Coronary artery (tissue), 2 donors: ENCODE measurements around the gene TM4SF20.
A peak's percentile ranks its signal among the peaks of the same experiment; 100 is the strongest.

ENCODE experiments used
- DNase-seq: peaks from one replicate; pipeline ENCODE4 v3.0.0-alpha.2; 2017; ENCODE audit warnings: low spot score
- H3K27ac ChIP-seq, 2 donors: fragments of 200-600 bp; sonication (generic); one replicate each; pipeline ENCODE4 v1.5.1; 2016 to 2019
- H3K4me3 ChIP-seq: fragments of 200-600 bp; sonication (generic); 2 replicates; pipeline ENCODE4 v1.5.1; 2016; ENCODE audit warnings: mild to moderate bottlenecking, moderate library complexity
- TF ChIP-seq, protein P1 (sequence below): fragments of 200-600 bp; sonication (generic); IDR thresholded peaks from one replicate; pipeline ENCODE4 v1.5.1; 2019; ENCODE audit warnings: antibody characterized with exemption

Gene TM4SF20

DNA sequence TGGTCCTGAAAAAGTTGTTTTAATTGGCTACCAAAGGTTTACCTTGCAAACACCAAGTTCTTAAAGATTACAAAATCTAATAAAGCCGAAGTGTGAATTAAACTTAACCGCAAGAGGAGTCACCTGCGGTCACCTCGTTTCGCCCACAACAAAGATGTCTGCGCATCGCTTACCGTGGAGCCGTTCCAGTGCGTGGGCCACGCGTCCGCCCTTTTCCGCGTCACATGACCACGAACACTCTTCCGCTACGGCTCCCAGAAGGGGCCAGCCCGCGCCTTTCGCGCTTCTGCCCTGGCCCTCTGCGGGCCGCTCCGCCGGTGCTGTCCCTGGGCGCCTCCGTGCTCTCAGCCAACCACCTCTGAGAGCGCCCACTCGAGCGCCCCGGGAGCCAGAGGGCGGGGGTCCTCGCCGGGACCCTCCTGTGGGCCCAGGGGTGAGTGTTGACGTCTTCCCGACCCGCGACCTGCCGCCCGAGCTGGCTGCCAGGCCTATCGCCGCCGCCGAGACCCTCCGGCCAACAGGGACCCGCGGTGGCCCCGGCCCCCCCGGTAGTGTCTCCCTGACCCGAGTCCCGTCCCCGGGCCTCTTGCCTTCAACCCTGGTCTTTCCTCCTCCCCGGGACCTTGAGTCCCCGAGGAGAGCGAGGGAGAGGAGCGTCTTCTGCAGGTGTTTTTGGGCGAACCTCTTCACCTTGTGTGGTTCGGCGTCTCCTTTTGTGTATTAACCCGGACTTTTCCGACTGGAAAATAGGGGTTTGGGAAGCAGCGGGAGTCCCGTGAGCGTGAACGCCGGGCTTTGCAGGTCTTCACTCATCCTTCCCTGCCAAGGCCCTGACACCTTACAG is 53.9 kb downstream of the TM4SF20 start, which contains the start of gene MFF:
Gene MFF (plus strand): TSS at position 257 of the 844 bp plus-strand sequence. CDS start 5,415 bp downstream, outside the sequence.
- TF ChIP-seq, protein P1, sequence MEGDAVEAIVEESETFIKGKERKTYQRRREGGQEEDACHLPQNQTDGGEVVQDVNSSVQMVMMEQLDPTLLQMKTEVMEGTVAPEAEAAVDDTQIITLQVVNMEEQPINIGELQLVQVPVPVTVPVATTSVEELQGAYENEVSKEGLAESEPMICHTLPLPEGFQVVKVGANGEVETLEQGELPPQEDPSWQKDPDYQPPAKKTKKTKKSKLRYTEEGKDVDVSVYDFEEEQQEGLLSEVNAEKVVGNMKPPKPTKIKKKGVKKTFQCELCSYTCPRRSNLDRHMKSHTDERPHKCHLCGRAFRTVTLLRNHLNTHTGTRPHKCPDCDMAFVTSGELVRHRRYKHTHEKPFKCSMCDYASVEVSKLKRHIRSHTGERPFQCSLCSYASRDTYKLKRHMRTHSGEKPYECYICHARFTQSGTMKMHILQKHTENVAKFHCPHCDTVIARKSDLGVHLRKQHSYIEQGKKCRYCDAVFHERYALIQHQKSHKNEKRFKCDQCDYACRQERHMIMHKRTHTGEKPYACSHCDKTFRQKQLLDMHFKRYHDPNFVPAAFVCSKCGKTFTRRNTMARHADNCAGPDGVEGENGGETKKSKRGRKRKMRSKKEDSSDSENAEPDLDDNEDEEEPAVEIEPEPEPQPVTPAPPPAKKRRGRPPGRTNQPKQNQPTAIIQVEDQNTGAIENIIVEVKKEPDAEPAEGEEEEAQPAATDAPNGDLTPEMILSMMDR, result no peak
- Histone ChIP-seq H3K27ac (peak within 1 kb of the TSS; percentile 92 to 94), H3K4me3 (peak within 1 kb of the TSS; percentile 94)
- DNase-seq, result peak; percentile 96

DNA sequence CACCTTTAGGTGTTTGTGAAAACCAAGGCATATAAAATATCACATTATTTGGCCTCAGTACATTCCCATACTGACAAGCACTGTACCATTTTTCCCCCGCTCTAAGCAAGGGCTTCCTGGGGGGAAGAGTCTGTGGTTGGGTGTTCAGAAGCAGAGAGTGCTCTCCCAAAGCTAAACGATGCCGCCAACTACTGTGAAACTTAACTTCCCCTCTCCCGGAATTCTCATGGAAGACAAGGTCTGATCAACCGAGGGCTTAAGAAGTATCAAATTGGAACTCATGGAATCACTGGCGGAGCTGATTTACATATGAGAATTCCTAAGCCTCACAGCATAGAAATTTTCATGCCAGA is 54.5 kb downstream of the TM4SF20 start:
- Histone ChIP-seq H3K4me3 (peak overlapping the region; percentile 94), H3K27ac (peak overlapping the region; percentile 92 to 94)
- TF ChIP-seq, protein P1, result no peak
- no peak for DNase-seq

DNA sequence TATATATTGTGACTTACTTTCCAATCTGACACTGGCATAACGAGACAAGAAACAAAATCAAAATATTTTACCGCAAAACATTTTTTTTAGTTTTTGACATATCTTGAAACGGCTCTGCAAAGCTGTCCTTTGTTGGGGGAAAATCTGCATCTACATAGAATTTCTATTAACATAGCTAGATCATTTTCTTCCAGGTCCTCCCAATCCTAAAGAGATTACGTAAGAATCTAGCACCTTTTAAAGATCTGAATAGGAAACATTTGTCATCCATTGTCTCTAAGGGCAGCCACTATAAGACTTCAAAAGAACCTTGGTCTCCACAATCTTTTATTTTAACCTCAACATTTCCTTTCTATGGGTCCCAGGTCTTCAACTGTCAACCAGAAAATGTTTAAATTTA is 55.3 kb downstream of the TM4SF20 start:
- Histone ChIP-seq H3K27ac (no peak overlapping the region), H3K4me3 (no peak overlapping the region)
- no peak for DNase-seq
- TF ChIP-seq, protein P1, result no peak

DNA sequence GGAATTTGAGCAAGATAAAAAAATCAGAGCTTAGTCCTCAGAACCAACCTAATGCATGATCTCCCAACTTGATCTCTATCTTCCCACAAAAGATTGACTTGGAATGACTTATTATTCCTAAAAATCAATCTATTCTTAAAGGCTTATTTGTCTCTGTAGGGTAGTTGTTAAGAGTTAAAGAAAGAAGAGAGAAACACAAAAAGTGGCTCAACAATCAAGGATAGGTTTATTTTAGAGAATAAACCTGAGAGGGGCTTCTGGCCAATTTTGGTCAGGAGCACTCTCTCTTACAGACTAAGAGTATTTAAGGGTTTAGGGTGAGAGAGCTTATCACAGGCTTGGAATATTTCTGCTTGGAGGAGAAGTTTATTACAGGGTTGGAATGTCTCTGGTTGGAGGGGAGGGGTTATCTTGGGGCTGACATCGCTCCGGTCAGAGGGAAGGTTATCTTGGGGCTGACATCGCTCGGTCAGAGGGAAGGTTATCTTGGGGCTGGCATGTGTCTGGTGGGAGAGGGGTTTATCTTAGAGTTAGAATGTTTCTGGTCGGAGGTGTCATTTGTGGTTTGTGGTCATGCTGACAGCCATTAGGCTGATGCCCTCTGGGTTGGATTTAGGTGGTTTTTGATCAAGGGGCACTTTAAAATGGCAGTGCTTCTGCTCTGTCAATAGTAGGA is 56.4 kb downstream of the TM4SF20 start:
- Histone ChIP-seq H3K4me3 (no peak overlapping the region), H3K27ac (no peak overlapping the region)
- no peak for DNase-seq
- TF ChIP-seq, protein P1, result no peak

DNA sequence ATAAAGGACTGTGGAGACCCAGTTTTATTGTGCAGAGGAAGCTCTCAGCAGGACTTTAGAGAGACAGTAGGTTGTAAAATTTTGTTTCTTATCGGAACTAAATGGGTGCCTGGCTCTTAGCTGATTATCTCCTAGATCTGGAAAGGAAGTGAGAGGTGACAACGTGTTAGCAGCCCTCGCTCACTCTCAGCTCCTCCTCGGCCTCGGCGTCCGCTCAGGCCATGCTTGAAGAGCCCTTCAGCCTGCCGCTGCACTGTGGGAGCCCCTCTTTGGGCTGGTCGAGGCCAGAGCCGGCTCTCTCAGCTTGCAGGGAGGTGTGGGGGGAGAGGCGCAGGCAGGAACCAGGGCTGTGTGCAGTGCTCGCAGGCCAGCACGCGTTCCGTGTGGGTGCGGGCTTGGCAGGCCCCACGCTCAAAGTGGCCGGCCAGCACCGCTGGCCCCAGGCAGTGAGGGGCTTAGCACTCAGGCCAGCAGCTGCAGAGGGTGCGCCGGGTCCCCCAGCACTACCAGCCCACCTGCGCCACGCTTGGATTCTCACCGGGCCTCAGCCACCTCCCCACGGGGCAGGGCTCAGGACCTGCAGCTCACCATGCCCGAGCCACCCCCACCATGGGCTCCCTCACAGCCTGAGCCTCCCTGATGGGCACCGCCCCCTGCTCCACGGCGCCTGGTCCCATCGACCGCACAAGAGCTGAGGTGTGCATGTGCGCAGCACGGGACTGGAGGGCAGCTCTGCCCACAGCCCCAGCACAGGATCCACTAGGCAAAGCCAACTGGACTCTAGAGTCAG is 58.6 kb downstream of the TM4SF20 start:
- H3K4me3 ChIP-seq, result no peak overlapping the region
- TF ChIP-seq, protein P1, result no peak
- no peak overlapping the region for H3K27ac ChIP-seq
- DNase-seq, result no peak

DNA sequence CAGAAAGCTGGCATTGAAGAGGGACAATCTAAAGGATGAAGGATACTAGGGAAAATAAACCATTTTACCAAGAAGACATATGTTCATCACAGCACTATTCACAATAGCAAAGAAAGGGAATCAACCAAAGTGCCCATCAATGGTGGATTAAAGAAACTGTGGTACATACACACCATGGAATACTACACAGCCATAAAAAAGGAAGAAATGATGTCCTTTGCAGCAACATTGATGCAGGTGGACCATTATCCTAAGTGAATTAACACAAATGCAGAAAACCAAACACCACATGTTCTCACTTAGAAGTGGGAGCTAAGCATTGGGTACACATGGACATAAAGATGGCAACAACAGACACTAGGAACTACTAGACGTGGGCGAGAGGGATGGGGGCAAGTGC is 61.3 kb downstream of the TM4SF20 start:
- TF ChIP-seq, protein P1, result no peak
- Histone ChIP-seq H3K27ac (no peak overlapping the region), H3K4me3 (no peak overlapping the region)
- DNase-seq, result no peak
